ENCODE measurements around the gene ECT2. TPM values are rescaled to one million over a fixed set of nuclear protein-coding genes. Genes with fewer than 3 reads are reported as not detected.

ECT2 gene
- polyA plus RNA-seq, 1 donor (not counting 4 experiments of a cell fraction or from before 2014, with no cell fraction given) = 34.2 TPM

DNA sequence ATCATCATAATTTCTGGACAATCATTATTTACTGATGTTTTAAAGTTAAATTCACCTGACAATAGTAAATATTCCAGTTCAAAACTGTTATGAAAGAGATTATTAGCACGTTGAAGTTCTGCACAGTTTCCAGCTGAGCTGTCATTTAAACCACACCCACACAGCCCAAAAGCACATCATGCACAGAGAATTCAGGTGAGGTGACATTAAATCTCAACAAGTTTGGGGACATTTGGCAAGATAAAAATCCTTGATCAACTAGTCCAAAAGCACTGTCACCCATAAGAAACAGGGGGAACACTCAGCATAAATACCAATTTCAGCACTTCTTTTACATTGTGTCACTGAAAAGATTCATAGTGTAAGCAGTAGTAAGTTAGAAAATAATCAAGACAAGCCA lies 46.5 kb upstream of the ECT2 start:
- Histone ChIP-seq H3K36me3 (ENCODE audit: control insufficient read depth in 2 of 2, extremely low read depth in 1 of 2, insufficient read depth in 2 of 2, low read length in 2 of 2) (peaks cover 0 to 3% of the 10 kb centered on the region in 2 experiments), H3K9me1 (ENCODE audit: control insufficient read depth, extremely low read depth, insufficient read depth, low read length) (no peaks in the 10 kb centered on the region), H2AFZ (ENCODE audit: control insufficient read depth, low read length) (no peak overlapping the region), H4K20me1 (ENCODE audit: control insufficient read depth, extremely low read depth, insufficient read depth, low read length) (no peaks in the 10 kb centered on the region), H3K4me1 (ENCODE audit: control insufficient read depth, extremely low read depth, insufficient read depth, low read length) (peaks cover 7% of the 10 kb centered on the region), H3K27ac (ENCODE audit: control insufficient read depth, insufficient read depth, low read length) (no peak overlapping the region), H3K9ac (ENCODE audit: control insufficient read depth, extremely low read depth, insufficient read depth, low read length) (no peak overlapping the region), H3K27me3 (ENCODE audit: control insufficient read depth, extremely low read depth, insufficient read depth, low read length) (no peaks in the 10 kb centered on the region), H3K4me2 (ENCODE audit: control insufficient read depth, extremely low read depth, insufficient read depth, low read depth, low read length) (no peak overlapping the region), H3K9me3 (ENCODE audit: control insufficient read depth, low read depth, low read length) (no peaks in the 10 kb centered on the region), H3K79me2 (ENCODE audit: control insufficient read depth, insufficient read depth, low read length) (peaks cover 12% of the 10 kb centered on the region), H3K4me3 (ENCODE audit: control insufficient read depth in 2 of 3, extremely low read depth in 1 of 3, insufficient read depth in 2 of 3, low read depth in 1 of 3, low read length in 3 of 3) (no peak overlapping the region)
- no peak for DNase-seq (ENCODE audit: low read depth, low spot score)
- no peak for FAIRE-seq
- dilution Hi-C loops (cut with MboI; ENCODE audit: extremely low pct_ligation_motif_present, low sequenced_read_pairs) = no loop called here
- no peak for TF ChIP-seq EZH2 (IDR thresholded peaks at IDR 0.05; ENCODE audit: low read length)
- TF ChIP-seq, protein P1, sequence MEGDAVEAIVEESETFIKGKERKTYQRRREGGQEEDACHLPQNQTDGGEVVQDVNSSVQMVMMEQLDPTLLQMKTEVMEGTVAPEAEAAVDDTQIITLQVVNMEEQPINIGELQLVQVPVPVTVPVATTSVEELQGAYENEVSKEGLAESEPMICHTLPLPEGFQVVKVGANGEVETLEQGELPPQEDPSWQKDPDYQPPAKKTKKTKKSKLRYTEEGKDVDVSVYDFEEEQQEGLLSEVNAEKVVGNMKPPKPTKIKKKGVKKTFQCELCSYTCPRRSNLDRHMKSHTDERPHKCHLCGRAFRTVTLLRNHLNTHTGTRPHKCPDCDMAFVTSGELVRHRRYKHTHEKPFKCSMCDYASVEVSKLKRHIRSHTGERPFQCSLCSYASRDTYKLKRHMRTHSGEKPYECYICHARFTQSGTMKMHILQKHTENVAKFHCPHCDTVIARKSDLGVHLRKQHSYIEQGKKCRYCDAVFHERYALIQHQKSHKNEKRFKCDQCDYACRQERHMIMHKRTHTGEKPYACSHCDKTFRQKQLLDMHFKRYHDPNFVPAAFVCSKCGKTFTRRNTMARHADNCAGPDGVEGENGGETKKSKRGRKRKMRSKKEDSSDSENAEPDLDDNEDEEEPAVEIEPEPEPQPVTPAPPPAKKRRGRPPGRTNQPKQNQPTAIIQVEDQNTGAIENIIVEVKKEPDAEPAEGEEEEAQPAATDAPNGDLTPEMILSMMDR (optimal IDR thresholded peaks at IDR 0.05 in 1 of 3, IDR thresholded peaks at IDR 0.05 in 1 of 3, conservative IDR thresholded peaks at IDR 0.05 in 1 of 3; ENCODE audit: extremely low read depth in 1 of 3, insufficient read depth in 2 of 3, low read length in 3 of 3) = no peak

DNA sequence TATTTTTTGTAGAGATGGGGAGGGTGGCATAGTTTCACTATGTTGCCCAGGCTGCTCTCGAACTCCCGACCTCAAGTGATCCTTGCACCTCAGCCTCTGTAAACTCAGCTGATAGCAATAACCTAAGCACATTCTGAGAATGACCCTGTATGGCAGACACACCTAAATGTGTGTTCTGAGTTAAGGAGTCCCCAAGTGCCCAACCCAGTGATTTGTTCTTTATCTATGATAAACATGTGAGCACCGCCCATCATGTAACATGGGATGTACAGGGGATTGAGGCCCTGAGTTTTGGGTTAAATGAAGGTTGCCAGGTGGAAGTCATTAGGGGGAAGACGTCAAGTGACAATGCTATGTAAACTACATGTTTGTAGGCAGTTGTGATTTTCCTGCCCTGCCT lies 45.4 kb upstream of the ECT2 start:
- dilution Hi-C loops (cut with MboI; ENCODE audit: extremely low pct_ligation_motif_present, low sequenced_read_pairs) = no loop called here
- no peaks in the 10 kb centered on the region for H3K36me3 ChIP-seq (ENCODE audit: control insufficient read depth in 2 of 2, extremely low read depth in 1 of 2, insufficient read depth in 2 of 2, low read length in 2 of 2)
- H3K4me1 ChIP-seq (ENCODE audit: control insufficient read depth, extremely low read depth, insufficient read depth, low read length) = peaks cover 18% of the 10 kb centered on the region
- DNase-seq (ENCODE audit: low read depth, low spot score) (no peak), FAIRE-seq (no peak)
- no peaks in the 10 kb centered on the region for H4K20me1 ChIP-seq (ENCODE audit: control insufficient read depth, extremely low read depth, insufficient read depth, low read length)
- no peaks in the 10 kb centered on the region for H3K27me3 ChIP-seq (ENCODE audit: control insufficient read depth, extremely low read depth, insufficient read depth, low read length)
- H3K27ac ChIP-seq (ENCODE audit: control insufficient read depth, insufficient read depth, low read length) = no peak overlapping the region
- no peak overlapping the region for H3K9ac ChIP-seq (ENCODE audit: control insufficient read depth, extremely low read depth, insufficient read depth, low read length)
- no peak overlapping the region for H3K4me3 ChIP-seq (ENCODE audit: control insufficient read depth in 2 of 3, extremely low read depth in 1 of 3, insufficient read depth in 2 of 3, low read depth in 1 of 3, low read length in 3 of 3)
- H3K9me3 ChIP-seq (ENCODE audit: control insufficient read depth, low read depth, low read length) = no peaks in the 10 kb centered on the region
- no peak for TF ChIP-seq EZH2 (IDR thresholded peaks at IDR 0.05; ENCODE audit: low read length)
- TF ChIP-seq, protein P1 (optimal IDR thresholded peaks at IDR 0.05 in 1 of 3, IDR thresholded peaks at IDR 0.05 in 1 of 3, conservative IDR thresholded peaks at IDR 0.05 in 1 of 3; ENCODE audit: extremely low read depth in 1 of 3, insufficient read depth in 2 of 3, low read length in 3 of 3) = no peak
- H3K9me1 ChIP-seq (ENCODE audit: control insufficient read depth, extremely low read depth, insufficient read depth, low read length) = no peaks in the 10 kb centered on the region
- peaks cover 20% of the 10 kb centered on the region for H3K79me2 ChIP-seq (ENCODE audit: control insufficient read depth, insufficient read depth, low read length)
- H3K4me2 ChIP-seq (ENCODE audit: control insufficient read depth, extremely low read depth, insufficient read depth, low read depth, low read length) = no peak overlapping the region
- H2AFZ ChIP-seq (ENCODE audit: control insufficient read depth, low read length) = no peak overlapping the region

Measured in keratinocyte (primary cell).